Fibroblast of lung (primary cell): ENCODE measurements around the gene DLGAP1. TPM values are rescaled to one million over a fixed set of nuclear protein-coding genes. Genes with fewer than 3 reads are reported as not detected.

Experiments
- DNase-seq, 2 donors: peaks; one replicate each; pipeline versions ENCODE4 v3.0.0 to v3.0.0-alpha.2; 2010; ENCODE audit warnings: low read depth in 2 of 2
- H2AFZ ChIP-seq: 2 replicates; pipeline ENCODE4 v1.5.1; 2012; ENCODE audit warnings: low read length, control low read depth, inconsistent platforms
- H3K27ac ChIP-seq: 2 replicates; pipeline ENCODE4 v1.5.1; 2011; ENCODE audit warnings: low read length, control low read depth; ENCODE audit not compliant: insufficient read depth
- H3K27me3 ChIP-seq: 2 replicates; pipeline ENCODE4 v1.5.1; 2011; ENCODE audit warnings: mild to moderate bottlenecking, low read length; ENCODE audit not compliant: control insufficient read depth, insufficient read depth
- H3K36me3 ChIP-seq: 2 replicates; pipeline ENCODE4 v1.5.1; 2011; ENCODE audit warnings: low read length; ENCODE audit not compliant: control insufficient read depth, insufficient read depth
- H3K4me1 ChIP-seq: 2 replicates; pipeline ENCODE4 v1.5.1; 2011; ENCODE audit warnings: low read length; ENCODE audit not compliant: control insufficient read depth, insufficient read depth; ENCODE audit errors: extremely low read depth
- H3K4me2 ChIP-seq: 2 replicates; pipeline ENCODE4 v1.5.1; 2011; ENCODE audit warnings: low read length, control low read depth; ENCODE audit not compliant: insufficient read depth; ENCODE audit errors: extremely low read depth
- H3K4me3 ChIP-seq, 4 experiments: fragments of 200-600 bp in 1 of 4; sonication (generic) in 1 of 4; replicated peaks in 1 of 4; 2 replicates each; pipeline ENCODE4 v1.5.1; 2011 to 2016; ENCODE audit warnings: low read length in 4 of 4, low read depth in 3 of 4, mild to moderate bottlenecking in 3 of 4, control low read depth in 2 of 4, inconsistent platforms in 1 of 4, mixed read lengths in 1 of 4; ENCODE audit not compliant: insufficient read depth in 1 of 4; ENCODE audit errors: control extremely low read depth in 1 of 4
- H3K79me2 ChIP-seq: 2 replicates; pipeline ENCODE4 v1.5.1; 2012; ENCODE audit warnings: mild to moderate bottlenecking, low read length, inconsistent platforms; ENCODE audit not compliant: control insufficient read depth, insufficient read depth
- H3K9ac ChIP-seq: 2 replicates; pipeline ENCODE4 v1.5.1; 2011; ENCODE audit warnings: mild to moderate bottlenecking, low read length, control low read depth; ENCODE audit not compliant: insufficient read depth
- H3K9me3 ChIP-seq: 2 replicates; pipeline ENCODE4 v1.5.1; 2012; ENCODE audit warnings: low read depth, low read length; ENCODE audit not compliant: control insufficient read depth, insufficient read depth
- H4K20me1 ChIP-seq: 2 replicates; pipeline ENCODE4 v1.5.1; 2011; ENCODE audit warnings: low read length; ENCODE audit not compliant: control insufficient read depth, insufficient read depth; ENCODE audit errors: extremely low read depth
- EZH2 ChIP-seq: IDR thresholded peaks from 2 replicates; pipeline ENCODE4 v1.5.1; 2012; ENCODE audit warnings: low read length, control low read depth, mild to moderate bottlenecking; ENCODE audit errors: missing control alignments
- polyA plus RNA-seq, 2 donors: library from polyadenylated mRNA; depleted of rRNA in 1 of 2; stranded (reverse) in 1 of 2; unstranded in 1 of 2; fragments of >200 nt; gene quantifications; 2 replicates each; pipeline ENCODE4 v1.2.1, GENCODE V29; 2011 to 2012; ENCODE audit warnings: missing spikeins in 1 of 2
- total RNA-seq: library from RNA; depleted of rRNA; stranded (reverse); fragments of >200 nt; gene quantifications from 2 replicates; pipeline ENCODE4 v1.2.1, GENCODE V29; 2014
- TF ChIP-seq, protein P1 (sequence below), 2 donors: IDR thresholded peaks in 1 of 2; conservative IDR thresholded peaks in 1 of 2; 1 replicate in 1 of 2; 2 replicates in 1 of 2; pipeline ENCODE4 v1.5.1; 2011 to 2012; ENCODE audit warnings: low read length in 2 of 2, control low read depth in 1 of 2, inconsistent platforms in 1 of 2, low read depth in 1 of 2, mild to moderate bottlenecking in 1 of 2

The DLGAP1 gene
- total and polyA plus RNA-seq, 2 donors (not counting 1 experiment from before 2014, with no cell fraction given), result 0.16 to 0.17 TPM

- no peaks in the 10 kb centered on the region for H3K9me3 ChIP-seq
- H3K36me3 ChIP-seq, result no peaks in the 10 kb centered on the region
- no peak overlapping the region for H2AFZ ChIP-seq
- no peaks in the 10 kb centered on the region for H3K27me3 ChIP-seq
- no peak overlapping the region for H3K9ac ChIP-seq
- no peaks in the 10 kb centered on the region for H4K20me1 ChIP-seq
- H3K4me2 ChIP-seq, result no peak overlapping the region
- no peaks in the 10 kb centered on the region for H3K4me1 ChIP-seq
- H3K4me3 ChIP-seq, result no peak overlapping the region
- TF ChIP-seq EZH2, result no peak
- TF ChIP-seq, protein P1, sequence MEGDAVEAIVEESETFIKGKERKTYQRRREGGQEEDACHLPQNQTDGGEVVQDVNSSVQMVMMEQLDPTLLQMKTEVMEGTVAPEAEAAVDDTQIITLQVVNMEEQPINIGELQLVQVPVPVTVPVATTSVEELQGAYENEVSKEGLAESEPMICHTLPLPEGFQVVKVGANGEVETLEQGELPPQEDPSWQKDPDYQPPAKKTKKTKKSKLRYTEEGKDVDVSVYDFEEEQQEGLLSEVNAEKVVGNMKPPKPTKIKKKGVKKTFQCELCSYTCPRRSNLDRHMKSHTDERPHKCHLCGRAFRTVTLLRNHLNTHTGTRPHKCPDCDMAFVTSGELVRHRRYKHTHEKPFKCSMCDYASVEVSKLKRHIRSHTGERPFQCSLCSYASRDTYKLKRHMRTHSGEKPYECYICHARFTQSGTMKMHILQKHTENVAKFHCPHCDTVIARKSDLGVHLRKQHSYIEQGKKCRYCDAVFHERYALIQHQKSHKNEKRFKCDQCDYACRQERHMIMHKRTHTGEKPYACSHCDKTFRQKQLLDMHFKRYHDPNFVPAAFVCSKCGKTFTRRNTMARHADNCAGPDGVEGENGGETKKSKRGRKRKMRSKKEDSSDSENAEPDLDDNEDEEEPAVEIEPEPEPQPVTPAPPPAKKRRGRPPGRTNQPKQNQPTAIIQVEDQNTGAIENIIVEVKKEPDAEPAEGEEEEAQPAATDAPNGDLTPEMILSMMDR (conservative IDR thresholded peaks at IDR 0.05 in 1 of 2, IDR thresholded peaks at IDR 0.05 in 1 of 2; ENCODE audit: low read depth in 1 of 2, low read length in 2 of 2), result no peak
- H3K27ac ChIP-seq, result no peak overlapping the region
- H3K79me2 ChIP-seq, result no peaks in the 10 kb centered on the region
- DNase-seq, result no peak
These were observed 645.9 kb downstream of the DLGAP1 start for GRCh38 chr18:3808985-3809780.

- no peaks in the 10 kb centered on the region for H3K9me3 ChIP-seq
- H3K79me2 ChIP-seq, result no peaks in the 10 kb centered on the region
- H3K36me3 ChIP-seq, result no peaks in the 10 kb centered on the region
- H3K27ac ChIP-seq, result no peak overlapping the region
- no peak overlapping the region for H2AFZ ChIP-seq
- no peak overlapping the region for H3K4me3 ChIP-seq
- no peaks in the 10 kb centered on the region for H3K4me1 ChIP-seq
- H3K4me2 ChIP-seq, result no peak overlapping the region
- no peaks in the 10 kb centered on the region for H4K20me1 ChIP-seq
- DNase-seq, result no peak
- H3K27me3 ChIP-seq, result no peaks in the 10 kb centered on the region
- TF ChIP-seq, protein P1 (conservative IDR thresholded peaks at IDR 0.05 in 1 of 2, IDR thresholded peaks at IDR 0.05 in 1 of 2; ENCODE audit: low read depth in 1 of 2, low read length in 2 of 2), result no peak
- no peak for TF ChIP-seq EZH2
- no peak overlapping the region for H3K9ac ChIP-seq
These were observed 648.5 kb downstream of the DLGAP1 start for GRCh38 chr18:3806656-3807055.

DNA sequence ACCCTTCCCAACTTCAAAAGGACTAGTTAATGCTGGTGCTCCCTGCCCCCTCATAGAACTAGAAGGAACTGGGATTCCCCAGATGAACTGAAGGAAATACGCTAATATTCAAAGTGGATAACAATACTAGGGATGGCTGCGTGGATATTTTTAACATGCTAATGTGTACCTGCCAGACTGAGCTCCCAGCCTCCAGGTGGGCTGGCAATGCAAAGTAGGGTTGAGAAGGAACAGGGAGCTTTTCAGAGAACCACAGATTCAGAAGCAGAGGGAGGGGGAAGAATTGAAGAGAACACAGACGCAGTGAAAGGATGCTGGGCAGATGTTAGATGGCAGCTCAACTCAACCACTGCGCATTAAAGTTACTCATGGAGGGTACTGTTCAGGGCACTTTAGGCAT, 650.8 kb downstream of the DLGAP1 start:
- Histone ChIP-seq H3K9ac (no peak overlapping the region), H3K4me3 (no peak overlapping the region), H3K27me3 (no peaks in the 10 kb centered on the region), H3K79me2 (no peaks in the 10 kb centered on the region), H3K4me2 (no peak overlapping the region), H3K9me3 (no peaks in the 10 kb centered on the region), H3K36me3 (no peaks in the 10 kb centered on the region), H2AFZ (no peak overlapping the region), H4K20me1 (no peaks in the 10 kb centered on the region), H3K4me1 (no peaks in the 10 kb centered on the region), H3K27ac (no peak overlapping the region)
- no peak for DNase-seq
- no peak for TF ChIP-seq EZH2
- TF ChIP-seq, protein P1 (conservative IDR thresholded peaks at IDR 0.05 in 1 of 2, IDR thresholded peaks at IDR 0.05 in 1 of 2; ENCODE audit: low read depth in 1 of 2, low read length in 2 of 2), result no peak
